ENCODE data around the gene PSMB2.

PSMB2 gene

GRCh38 chr1:35672116-35672515 is 30.8 kb upstream of the PSMB2 start:
- no peak for ATAC-seq
- no peak for TF ChIP-seq TSHZ2 (CRISPR knock-in tag; IDR thresholded peaks at IDR 0.05)
- no peak for TF ChIP-seq ZNF8 (CRISPR knock-in tag; IDR thresholded peaks at IDR 0.05)
- TF ChIP-seq PATZ1 (CRISPR knock-in tag; IDR thresholded peaks at IDR 0.05; ENCODE audit: borderline replicate concordance): no peak
- no peak for TF ChIP-seq ZC3H10 (CRISPR knock-in tag; IDR thresholded peaks at IDR 0.05)
- TF ChIP-seq POU6F1 (CRISPR knock-in tag; IDR thresholded peaks at IDR 0.05; ENCODE audit: borderline replicate concordance, low read depth): no peak
- no peak for TF ChIP-seq ZFP30 (CRISPR knock-in tag; IDR thresholded peaks at IDR 0.05)
- TF ChIP-seq TOX (CRISPR knock-in tag; IDR thresholded peaks at IDR 0.05; ENCODE audit: borderline replicate concordance): no peak
- TF ChIP-seq ESRRG (CRISPR knock-in tag; IDR thresholded peaks at IDR 0.05): no peak
- no peak for TF ChIP-seq TCF4 (CRISPR knock-in tag; IDR thresholded peaks at IDR 0.05; ENCODE audit: borderline replicate concordance)
- no peak for TF ChIP-seq GLIS3 (CRISPR knock-in tag; IDR thresholded peaks at IDR 0.05)
- TF ChIP-seq OSR1 (CRISPR knock-in tag; IDR thresholded peaks at IDR 0.05): no peak
- no peak for TF ChIP-seq ZNF565 (CRISPR knock-in tag; conservative IDR thresholded peaks at IDR 0.05; ENCODE audit: low read depth)
- TF ChIP-seq SNAI2 (CRISPR knock-in tag; IDR thresholded peaks at IDR 0.05): no peak

- no peak for ATAC-seq
- TF ChIP-seq ARNTL (CRISPR knock-in tag; IDR thresholded peaks at IDR 0.05; ENCODE audit: borderline replicate concordance, low read depth) (no peak), CSDC2 (CRISPR knock-in tag; IDR thresholded peaks at IDR 0.05) (no peak), ZNF70 (CRISPR knock-in tag; IDR thresholded peaks at IDR 0.05) (no peak), CSRNP3 (CRISPR knock-in tag; IDR thresholded peaks at IDR 0.05) (no peak), POU6F1 (CRISPR knock-in tag; IDR thresholded peaks at IDR 0.05; ENCODE audit: borderline replicate concordance, low read depth) (no peak), TCF4 (CRISPR knock-in tag; IDR thresholded peaks at IDR 0.05; ENCODE audit: borderline replicate concordance) (no peak), PPARA (CRISPR knock-in tag; IDR thresholded peaks at IDR 0.05; ENCODE audit: borderline replicate concordance) (no peak), ZC3H10 (CRISPR knock-in tag; IDR thresholded peaks at IDR 0.05) (no peak), CREB5 (CRISPR knock-in tag; IDR thresholded peaks at IDR 0.05; ENCODE audit: low read depth) (no peak), ZNF565 (CRISPR knock-in tag; conservative IDR thresholded peaks at IDR 0.05; ENCODE audit: low read depth) (no peak)
These were observed 27.2 kb upstream of the PSMB2 start for GRCh38 chr1:35668506-35668905.

- TF ChIP-seq TOX (CRISPR knock-in tag; IDR thresholded peaks at IDR 0.05; ENCODE audit: borderline replicate concordance) (no peak), ZNF70 (CRISPR knock-in tag; IDR thresholded peaks at IDR 0.05) (no peak), SNAI2 (CRISPR knock-in tag; IDR thresholded peaks at IDR 0.05) (no peak), ZNF565 (CRISPR knock-in tag; conservative IDR thresholded peaks at IDR 0.05; ENCODE audit: low read depth) (no peak), ZFP3 (CRISPR knock-in tag; IDR thresholded peaks at IDR 0.05) (no peak), PPARA (CRISPR knock-in tag; IDR thresholded peaks at IDR 0.05; ENCODE audit: borderline replicate concordance) (no peak), RARB (CRISPR knock-in tag; IDR thresholded peaks at IDR 0.05) (no peak), TSHZ2 (CRISPR knock-in tag; IDR thresholded peaks at IDR 0.05) (no peak), ZC3H10 (CRISPR knock-in tag; IDR thresholded peaks at IDR 0.05) (no peak), POU6F1 (CRISPR knock-in tag; IDR thresholded peaks at IDR 0.05; ENCODE audit: borderline replicate concordance, low read depth) (no peak), TCF4 (CRISPR knock-in tag; IDR thresholded peaks at IDR 0.05; ENCODE audit: borderline replicate concordance) (no peak), GLIS3 (CRISPR knock-in tag; IDR thresholded peaks at IDR 0.05) (no peak)
- ATAC-seq: no peak
These were observed 25.6 kb upstream of the PSMB2 start for GRCh38 chr1:35666916-35667315.

Data from SK-N-SH treated with all-trans-retinoic acid at 6 μM for 48 hours (cell line).